ENCODE results near the gene YWHAB. TPM values are rescaled to one million over a fixed set of nuclear protein-coding genes. Genes with fewer than 3 reads are reported as not detected.
A peak's percentile ranks its signal among the peaks of the same experiment; 100 is the strongest.

YWHAB gene
- total RNA-seq, 1 experiment from 2014 or later, result 216 TPM

GRCh38 chr20:44886266-44886651 lies 754 bp downstream of the YWHAB start:
- Mint-ChIP-seq H3K4me3 (peak overlapping the region; percentile 97), H3K9me3 (no peaks in the 10 kb centered on the region), H3K36me3 (no peaks in the 10 kb centered on the region), H3K27me3 (ENCODE audit: low read depth) (peaks cover 3% of the 10 kb centered on the region; the same call in 1 of the 2 replicates), H3K4me1 (peaks cover 46% of the 10 kb centered on the region), H3K27ac (peak overlapping the region; percentile 88)
- POLR2A ChIA-PET, result no interaction called here
- DNase-seq (ENCODE audit: low spot score) (no peak), ATAC-seq (no peak)
- TF ChIP-seq TP53 (CRISPR knock-in tag; IDR thresholded peaks at IDR 0.05) (no peak), GABPB1 (CRISPR knock-in tag; IDR thresholded peaks at IDR 0.05) (peak; percentile 61), E2F4 (CRISPR knock-in tag; IDR thresholded peaks at IDR 0.05; ENCODE audit: borderline replicate concordance, low read depth) (no peak)
- CTCF ChIA-PET, result no interaction called here

- H3K4me3 Mint-ChIP-seq, result peak overlapping the region; percentile 97
- ATAC-seq (no peak), DNase-seq (ENCODE audit: low spot score) (no peak)
- peak overlapping the region; percentile 36 for H3K27ac Mint-ChIP-seq
- H3K4me1 Mint-ChIP-seq, result peaks cover 46% of the 10 kb centered on the region
- ChIA-PET POLR2A (no interaction called here), CTCF (no interaction called here)
- H3K27me3 Mint-ChIP-seq (ENCODE audit: low read depth), result peaks cover 3% of the 10 kb centered on the region; the same call in 1 of the 2 replicates
- no peaks in the 10 kb centered on the region for H3K36me3 Mint-ChIP-seq
- H3K9me3 Mint-ChIP-seq, result no peaks in the 10 kb centered on the region
- TF ChIP-seq NFYB (CRISPR knock-in tag; conservative IDR thresholded peaks at IDR 0.05; ENCODE audit: low read depth) (no peak), JAZF1 (CRISPR knock-in tag; IDR thresholded peaks at IDR 0.05) (no peak), ESRRA (CRISPR knock-in tag; IDR thresholded peaks at IDR 0.05; ENCODE audit: borderline replicate concordance) (no peak), PREB (CRISPR knock-in tag; IDR thresholded peaks at IDR 0.05; ENCODE audit: borderline replicate concordance) (no peak), ERG (CRISPR knock-in tag; IDR thresholded peaks at IDR 0.05) (no peak)
These were observed 1.3 kb downstream of the YWHAB start for GRCh38 chr20:44886828-44887227.

- Mint-ChIP-seq H3K4me1 (peaks cover 46% of the 10 kb centered on the region), H3K27me3 (ENCODE audit: low read depth) (peaks cover 3% of the 10 kb centered on the region; the same call in 1 of the 2 replicates), H3K9me3 (no peaks in the 10 kb centered on the region), H3K27ac (no peak overlapping the region), H3K4me3 (peak overlapping the region; percentile 97), H3K36me3 (0 out of 2 replicates have a peak, but pooled peaks cover 5% of the 10 kb centered on the region)
- POLR2A ChIA-PET, result interaction anchor here (0.5 to 1.4 kb wide), 2 partner anchors 22 to 125 kb away, joined by 3 to 4 read pairs; no protein-coding TSS in a partner anchor
- ATAC-seq (no peak), DNase-seq (ENCODE audit: low spot score) (no peak)
- TF ChIP-seq ZNF281 (CRISPR knock-in tag; IDR thresholded peaks at IDR 0.05), result no peak
- no peak for TF ChIP-seq ATF1 (CRISPR knock-in tag; IDR thresholded peaks at IDR 0.05)
- TF ChIP-seq ZNF396 (CRISPR knock-in tag; IDR thresholded peaks at IDR 0.05; ENCODE audit: borderline replicate concordance), result no peak
- TF ChIP-seq E2F5 (CRISPR knock-in tag; IDR thresholded peaks at IDR 0.05), result no peak
- no peak for TF ChIP-seq ESRRA (CRISPR knock-in tag; IDR thresholded peaks at IDR 0.05; ENCODE audit: borderline replicate concordance)
- TF ChIP-seq EMX1 (CRISPR knock-in tag; IDR thresholded peaks at IDR 0.05), result no peak
- no peak for TF ChIP-seq TEAD1 (CRISPR knock-in tag; IDR thresholded peaks at IDR 0.05)
- no peak for TF ChIP-seq ETV6 (CRISPR knock-in tag; IDR thresholded peaks at IDR 0.05)
- TF ChIP-seq FOXP1 (CRISPR knock-in tag; IDR thresholded peaks at IDR 0.05; ENCODE audit: borderline replicate concordance), result no peak
- TF ChIP-seq AFF4 (CRISPR knock-in tag; IDR thresholded peaks at IDR 0.05; ENCODE audit: borderline replicate concordance), result no peak
- CTCF ChIA-PET, result interaction anchor here (1.2 to 1.7 kb wide), 4 partner anchors 9 to 102 kb away, joined by 3 to 5 read pairs (median 4); no protein-coding TSS in a partner anchor
These were observed 2.0 kb downstream of the YWHAB start for GRCh38 chr20:44887466-44887865.

All from WTC11 (cell line).